ENCODE results near the gene MILR1.

The MILR1 gene

GRCh38 chr17:64505340-64506200 is 56.7 kb downstream of the MILR1 start:
- no peak for TF ChIP-seq CTCF (IDR thresholded peaks at IDR 0.05; ENCODE audit: extremely low read depth, missing control alignments)
- DNase-seq (ENCODE audit: low spot score) = peak; percentile 83

DNA sequence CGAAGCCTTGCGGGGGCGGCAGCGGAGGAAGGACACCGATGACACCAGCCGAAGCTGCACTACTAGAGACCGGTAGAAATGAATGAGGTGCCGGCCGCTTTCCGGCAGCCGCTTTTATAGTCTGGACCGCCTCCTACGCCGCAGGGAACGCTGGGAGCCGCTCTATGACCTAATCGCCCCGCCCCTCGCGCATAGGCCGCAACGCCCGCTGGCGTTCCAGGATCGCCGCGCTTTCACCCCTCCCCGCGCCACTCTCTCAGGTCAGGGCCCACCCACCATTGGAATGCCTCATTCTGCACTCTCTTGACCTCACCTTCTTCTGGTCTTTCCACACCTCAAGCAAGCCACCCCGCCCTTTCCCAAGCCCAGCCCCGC is 57.3 kb downstream of the MILR1 start, which contains the start of gene DDX5:
TSS of gene DDX5 (minus strand) at position 89 of the 375 bp plus-strand sequence. CDS start 170 bp downstream, outside the sequence.
- DNase-seq (ENCODE audit: low spot score) = peak; percentile 94
- TF ChIP-seq CTCF (IDR thresholded peaks at IDR 0.05; ENCODE audit: extremely low read depth, missing control alignments) = no peak

DNA sequence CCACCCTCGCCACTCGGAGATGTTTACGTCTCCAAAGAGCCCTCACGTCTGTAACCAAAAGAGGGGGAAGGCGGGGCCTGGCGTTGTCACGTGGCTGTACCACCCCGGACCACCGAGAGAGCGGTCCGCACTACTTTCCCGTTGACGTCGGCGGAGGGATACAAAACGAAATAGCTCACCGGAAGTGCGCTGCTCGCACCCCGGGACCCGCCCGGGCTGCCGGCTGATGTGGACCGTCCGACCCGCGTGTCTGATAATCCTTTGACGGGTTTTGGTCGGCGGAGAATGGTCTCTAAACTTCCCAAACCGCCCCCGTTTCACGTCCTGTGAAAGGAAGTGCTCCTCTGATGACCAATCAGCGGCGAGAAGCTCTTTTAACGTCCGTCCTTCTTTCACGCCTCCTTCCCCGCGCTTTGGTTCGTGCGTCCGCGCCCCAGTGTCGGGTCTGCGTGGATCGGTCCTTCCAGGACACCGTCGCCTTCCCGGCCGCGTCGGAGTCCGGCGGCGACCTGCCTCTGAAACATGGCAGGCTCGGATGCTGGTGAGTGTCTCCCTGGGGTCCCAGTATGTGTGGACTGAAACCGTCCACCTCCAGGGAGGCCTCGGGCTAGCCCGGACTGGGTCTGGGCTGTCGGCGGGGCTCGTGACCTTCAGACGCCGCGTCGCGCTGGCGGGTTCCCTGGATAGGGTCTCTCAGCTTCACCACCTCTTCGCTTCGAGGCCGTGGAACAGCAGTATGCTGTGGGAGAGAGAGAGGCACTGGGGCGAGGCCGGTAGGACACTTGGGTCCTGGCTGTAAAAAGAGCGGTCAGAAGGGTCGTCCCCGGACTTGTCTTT is 57.9 kb downstream of the MILR1 start, which contains the start of gene CEP95:
TSS of gene CEP95 (plus strand) at position 402 of the 837 bp plus-strand sequence. CDS start at position 523, 121 bp downstream.
- DNase-seq (ENCODE audit: low spot score) = peak; percentile 91
- TF ChIP-seq CTCF (IDR thresholded peaks at IDR 0.05; ENCODE audit: extremely low read depth, missing control alignments) = no peak

DNA sequence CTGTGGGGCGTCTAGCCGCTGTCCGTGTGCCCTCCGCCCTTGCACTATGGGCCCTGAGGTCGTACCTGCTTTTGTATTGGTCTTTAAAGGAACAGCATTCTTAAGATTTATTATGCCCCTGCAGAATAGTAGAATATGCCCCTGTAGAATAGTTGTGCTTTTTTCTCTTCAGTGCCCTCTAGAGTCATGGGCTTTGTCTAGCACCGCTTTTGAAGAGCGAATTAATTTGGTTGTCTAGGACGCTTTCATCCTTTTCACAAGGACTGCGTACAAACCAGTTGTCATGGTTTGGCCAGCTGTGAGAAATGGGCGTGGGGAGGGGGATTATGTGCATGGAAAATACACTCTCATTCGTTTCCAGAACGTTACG is 58.5 kb downstream of the MILR1 start:
- peak; percentile 20 for TF ChIP-seq CTCF (IDR thresholded peaks at IDR 0.05; ENCODE audit: extremely low read depth, missing control alignments)
- DNase-seq (ENCODE audit: low spot score) = peak; percentile 56

- no peak for TF ChIP-seq CTCF (IDR thresholded peaks at IDR 0.05; ENCODE audit: extremely low read depth, missing control alignments)
- DNase-seq (ENCODE audit: low spot score) = no peak
Observed at GRCh38 chr17:64508683-64509082, 59.8 kb downstream of the MILR1 start.

GRCh38 chr17:64509179-64509578 is 60.3 kb downstream of the MILR1 start:
- no peak for DNase-seq (ENCODE audit: low spot score)
- TF ChIP-seq CTCF (IDR thresholded peaks at IDR 0.05; ENCODE audit: extremely low read depth, missing control alignments) = no peak

- no peak for DNase-seq (ENCODE audit: low spot score)
- TF ChIP-seq CTCF (IDR thresholded peaks at IDR 0.05; ENCODE audit: extremely low read depth, missing control alignments) = no peak
Observed at GRCh38 chr17:64515419-64515818, 66.5 kb downstream of the MILR1 start.
